ENCODE results near the gene SPOCK2. TPM values are rescaled to one million over a fixed set of nuclear protein-coding genes. Genes with fewer than 3 reads are reported as not detected.

The SPOCK2 gene
- total RNA-seq, 1 experiment from 2014 or later = 4.8 TPM

DNA sequence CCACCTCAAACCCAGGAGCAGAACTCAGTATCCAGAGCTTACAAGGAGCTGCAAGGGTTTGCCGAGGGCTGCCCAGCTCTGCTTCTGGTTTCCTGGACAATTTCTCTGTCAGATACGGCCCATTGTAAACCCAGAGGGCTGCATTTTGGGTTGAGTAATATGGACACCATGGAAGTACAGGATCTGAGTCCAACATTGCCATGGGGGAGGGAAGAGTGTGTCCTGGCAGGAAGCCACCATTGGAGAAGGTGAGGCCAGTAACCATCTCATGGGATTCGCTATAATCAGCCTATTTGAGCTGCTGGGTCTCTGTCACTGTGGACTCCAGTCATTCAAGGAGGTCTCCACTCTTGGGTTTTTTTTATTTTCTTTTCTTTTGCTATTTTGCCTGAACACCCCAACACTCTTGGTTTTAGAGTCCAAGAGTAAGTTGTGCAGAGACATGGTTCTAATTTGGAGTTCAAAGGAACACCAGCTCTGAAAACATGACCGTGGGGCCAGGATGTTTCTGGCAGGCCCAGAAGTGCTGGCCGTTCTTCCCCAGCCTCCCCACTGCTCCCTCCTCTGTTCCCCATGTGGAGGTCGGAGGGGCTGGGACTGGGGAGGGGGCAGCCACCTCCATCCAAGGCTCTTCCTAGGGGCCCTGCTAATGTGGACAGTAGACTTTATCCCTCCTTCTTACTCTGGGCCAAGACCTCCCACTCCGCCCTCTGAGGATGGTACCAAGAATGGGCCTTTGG lies 77.9 kb downstream of the SPOCK2 start:
- Histone ChIP-seq H3K27ac (ENCODE audit: low read length) (no peak overlapping the region), H3K36me3 (ENCODE audit: control insufficient read depth, insufficient read depth, low read length) (0 out of 2 replicates have a peak, but pooled peaks cover 4% of the 10 kb centered on the region), H3K4me1 (ENCODE audit: control insufficient read depth, insufficient read depth, low read length) (0 out of 2 replicates have a peak, but pooled peaks cover 2% of the 10 kb centered on the region), H3K27me3 (ENCODE audit: control insufficient read depth, insufficient read depth, low read length) (no peaks in the 10 kb centered on the region), H3K9me3 (ENCODE audit: control insufficient read depth, insufficient read depth, low read depth, low read length) (no peaks in the 10 kb centered on the region), H3K4me3 (ENCODE audit: low read depth in 2 of 2, low read length in 2 of 2) (no peak overlapping the region)
- CTCF ChIA-PET = no interaction called here
- no TSS peak for BruUV-seq (replicated peaks)
- POLR2A ChIA-PET = no interaction called here
- intact Hi-C loops (cut with micrococcal nuclease; ENCODE audit: unreplicated experiment) (no loop called here), in situ Hi-C loops (cut with HindIII; ENCODE audit: low pct_unique_long_range_greater_than_20kb, low sequenced_read_pairs) (no loop called here)
- ATAC-seq (no peak), DNase-seq (ENCODE audit: low read depth, low spot score) (no peak)
- TF ChIP-seq SIN3A (IDR thresholded peaks at IDR 0.05; ENCODE audit: borderline replicate concordance, insufficient read depth, low read depth, low read length) = no peak
- no peak for TF ChIP-seq TCF7L2 (IDR thresholded peaks at IDR 0.05; ENCODE audit: low read depth, low read length)
- TF ChIP-seq, protein P1, sequence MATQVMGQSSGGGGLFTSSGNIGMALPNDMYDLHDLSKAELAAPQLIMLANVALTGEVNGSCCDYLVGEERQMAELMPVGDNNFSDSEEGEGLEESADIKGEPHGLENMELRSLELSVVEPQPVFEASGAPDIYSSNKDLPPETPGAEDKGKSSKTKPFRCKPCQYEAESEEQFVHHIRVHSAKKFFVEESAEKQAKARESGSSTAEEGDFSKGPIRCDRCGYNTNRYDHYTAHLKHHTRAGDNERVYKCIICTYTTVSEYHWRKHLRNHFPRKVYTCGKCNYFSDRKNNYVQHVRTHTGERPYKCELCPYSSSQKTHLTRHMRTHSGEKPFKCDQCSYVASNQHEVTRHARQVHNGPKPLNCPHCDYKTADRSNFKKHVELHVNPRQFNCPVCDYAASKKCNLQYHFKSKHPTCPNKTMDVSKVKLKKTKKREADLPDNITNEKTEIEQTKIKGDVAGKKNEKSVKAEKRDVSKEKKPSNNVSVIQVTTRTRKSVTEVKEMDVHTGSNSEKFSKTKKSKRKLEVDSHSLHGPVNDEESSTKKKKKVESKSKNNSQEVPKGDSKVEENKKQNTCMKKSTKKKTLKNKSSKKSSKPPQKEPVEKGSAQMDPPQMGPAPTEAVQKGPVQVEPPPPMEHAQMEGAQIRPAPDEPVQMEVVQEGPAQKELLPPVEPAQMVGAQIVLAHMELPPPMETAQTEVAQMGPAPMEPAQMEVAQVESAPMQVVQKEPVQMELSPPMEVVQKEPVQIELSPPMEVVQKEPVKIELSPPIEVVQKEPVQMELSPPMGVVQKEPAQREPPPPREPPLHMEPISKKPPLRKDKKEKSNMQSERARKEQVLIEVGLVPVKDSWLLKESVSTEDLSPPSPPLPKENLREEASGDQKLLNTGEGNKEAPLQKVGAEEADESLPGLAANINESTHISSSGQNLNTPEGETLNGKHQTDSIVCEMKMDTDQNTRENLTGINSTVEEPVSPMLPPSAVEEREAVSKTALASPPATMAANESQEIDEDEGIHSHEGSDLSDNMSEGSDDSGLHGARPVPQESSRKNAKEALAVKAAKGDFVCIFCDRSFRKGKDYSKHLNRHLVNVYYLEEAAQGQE (IDR thresholded peaks at IDR 0.05; ENCODE audit: insufficient read depth in 1 of 2, low read depth in 2 of 2, low read length in 1 of 2) = no peak
- TF ChIP-seq POLR2AphosphoS5 (IDR thresholded peaks at IDR 0.05; ENCODE audit: low read depth, low read length) = no peak
- TF ChIP-seq, protein P2, sequence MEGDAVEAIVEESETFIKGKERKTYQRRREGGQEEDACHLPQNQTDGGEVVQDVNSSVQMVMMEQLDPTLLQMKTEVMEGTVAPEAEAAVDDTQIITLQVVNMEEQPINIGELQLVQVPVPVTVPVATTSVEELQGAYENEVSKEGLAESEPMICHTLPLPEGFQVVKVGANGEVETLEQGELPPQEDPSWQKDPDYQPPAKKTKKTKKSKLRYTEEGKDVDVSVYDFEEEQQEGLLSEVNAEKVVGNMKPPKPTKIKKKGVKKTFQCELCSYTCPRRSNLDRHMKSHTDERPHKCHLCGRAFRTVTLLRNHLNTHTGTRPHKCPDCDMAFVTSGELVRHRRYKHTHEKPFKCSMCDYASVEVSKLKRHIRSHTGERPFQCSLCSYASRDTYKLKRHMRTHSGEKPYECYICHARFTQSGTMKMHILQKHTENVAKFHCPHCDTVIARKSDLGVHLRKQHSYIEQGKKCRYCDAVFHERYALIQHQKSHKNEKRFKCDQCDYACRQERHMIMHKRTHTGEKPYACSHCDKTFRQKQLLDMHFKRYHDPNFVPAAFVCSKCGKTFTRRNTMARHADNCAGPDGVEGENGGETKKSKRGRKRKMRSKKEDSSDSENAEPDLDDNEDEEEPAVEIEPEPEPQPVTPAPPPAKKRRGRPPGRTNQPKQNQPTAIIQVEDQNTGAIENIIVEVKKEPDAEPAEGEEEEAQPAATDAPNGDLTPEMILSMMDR (IDR thresholded peaks at IDR 0.05) = no peak

DNA sequence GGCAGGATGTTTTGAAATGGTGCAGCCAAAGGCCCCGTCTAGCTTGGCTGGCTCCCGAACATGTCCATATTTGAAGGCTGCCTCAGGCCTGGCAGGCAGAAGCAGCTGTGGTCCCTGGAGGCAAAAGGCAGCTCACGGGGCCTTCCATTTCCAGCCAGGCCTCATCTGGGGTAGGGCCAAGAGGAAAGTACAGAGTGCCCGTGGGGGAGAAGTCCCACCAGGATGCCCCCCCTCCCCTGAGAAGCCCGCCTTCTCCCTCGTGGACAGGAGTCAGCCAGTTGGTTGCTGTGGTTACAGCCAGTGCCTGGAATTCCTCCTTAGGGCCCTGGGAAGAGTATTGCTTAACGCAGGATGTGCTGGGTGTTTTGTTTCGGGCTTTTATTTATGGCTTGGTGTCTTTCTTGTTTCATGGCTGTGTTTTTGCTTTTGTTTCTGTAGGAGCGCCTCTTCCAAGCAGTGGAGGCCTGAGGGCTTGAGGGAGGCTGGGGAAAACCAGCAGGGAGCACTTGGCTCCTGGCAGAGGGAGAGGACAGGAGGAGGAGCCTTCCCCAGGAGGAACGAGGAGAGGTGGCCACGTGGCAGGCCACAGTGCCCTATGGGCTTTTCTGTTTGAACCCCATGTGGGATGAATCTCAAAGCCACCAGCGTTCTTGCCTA lies 78.8 kb downstream of the SPOCK2 start:
- intact Hi-C loops (cut with micrococcal nuclease; ENCODE audit: unreplicated experiment) (no loop called here), in situ Hi-C loops (cut with HindIII; ENCODE audit: low pct_unique_long_range_greater_than_20kb, low sequenced_read_pairs) (no loop called here)
- Histone ChIP-seq H3K4me1 (ENCODE audit: control insufficient read depth, insufficient read depth, low read length) (no peaks in the 10 kb centered on the region), H3K36me3 (ENCODE audit: control insufficient read depth, insufficient read depth, low read length) (0 out of 2 replicates have a peak, but pooled peaks cover 4% of the 10 kb centered on the region), H3K27ac (ENCODE audit: low read length) (no peak overlapping the region), H3K27me3 (ENCODE audit: control insufficient read depth, insufficient read depth, low read length) (no peaks in the 10 kb centered on the region), H3K9me3 (ENCODE audit: control insufficient read depth, insufficient read depth, low read depth, low read length) (no peaks in the 10 kb centered on the region), H3K4me3 (ENCODE audit: low read depth in 2 of 2, low read length in 2 of 2) (no peak overlapping the region)
- DNase-seq (ENCODE audit: low read depth, low spot score) (no peak), ATAC-seq (no peak)
- no TSS peak for BruUV-seq (replicated peaks)
- POLR2A ChIA-PET = no interaction called here
- CTCF ChIA-PET = no interaction called here
- no peak for TF ChIP-seq TCF7L2 (IDR thresholded peaks at IDR 0.05; ENCODE audit: low read depth, low read length)
- TF ChIP-seq, protein P2 (IDR thresholded peaks at IDR 0.05) = no peak
- no peak for TF ChIP-seq POLR2AphosphoS5 (IDR thresholded peaks at IDR 0.05; ENCODE audit: low read depth, low read length)
- no peak for TF ChIP-seq SIN3A (IDR thresholded peaks at IDR 0.05; ENCODE audit: borderline replicate concordance, insufficient read depth, low read depth, low read length)
- TF ChIP-seq, protein P1 (IDR thresholded peaks at IDR 0.05; ENCODE audit: insufficient read depth in 1 of 2, low read depth in 2 of 2, low read length in 1 of 2) = no peak
